GM18505 (cell line): ENCODE measurements around the gene KLHDC8A.

Experiments used
- ATAC-seq: cut with Tn5 transposase; IDR thresholded peaks from one replicate; pipeline ENCODE4 v1.9.1; 2021; ENCODE audit not compliant: unreplicated experiment
- POLR2A ChIP-seq: IDR thresholded peaks from 4 replicates; pipeline ENCODE4 v1.6.1; 2011; ENCODE audit warnings: borderline replicate concordance; ENCODE audit not compliant: insufficient read depth, insufficient read length; ENCODE audit errors: extremely low read depth

KLHDC8A gene

GRCh38 chr1:205358579-205358978 lies 1.9 kb upstream of the KLHDC8A start:
- ATAC-seq: no peak
- no peak for TF ChIP-seq POLR2A

GRCh38 chr1:205357567-205357966 lies 845 bp upstream of the KLHDC8A start:
- no peak for TF ChIP-seq POLR2A
- ATAC-seq: no peak

GRCh38 chr1:205355075-205355453 lies 1.7 kb downstream of the KLHDC8A start:
- TF ChIP-seq POLR2A: no peak
- ATAC-seq: no peak

- TF ChIP-seq POLR2A: no peak
- ATAC-seq: no peak
These were observed 2.3 kb downstream of the KLHDC8A start for GRCh38 chr1:205354259-205355074.

- no peak for TF ChIP-seq POLR2A
- ATAC-seq: no peak
These were observed 3.1 kb downstream of the KLHDC8A start for GRCh38 chr1:205353612-205354011.

- no peak for TF ChIP-seq POLR2A
- no peak for ATAC-seq
These were observed 3.5 kb downstream of the KLHDC8A start for GRCh38 chr1:205353191-205353590.

- no peak for TF ChIP-seq POLR2A
- no peak for ATAC-seq
These were observed 4.6 kb downstream of the KLHDC8A start for GRCh38 chr1:205351984-205352713.

GRCh38 chr1:205350691-205351141 lies 6.0 kb downstream of the KLHDC8A start:
- TF ChIP-seq POLR2A: no peak
- no peak for ATAC-seq

- no peak for ATAC-seq
- no peak for TF ChIP-seq POLR2A
These were observed 6.6 kb downstream of the KLHDC8A start for GRCh38 chr1:205350124-205350523.

- no peak for ATAC-seq
- TF ChIP-seq POLR2A: no peak
These were observed 7.9 kb downstream of the KLHDC8A start for GRCh38 chr1:205348554-205349487.

- TF ChIP-seq POLR2A: no peak
These were observed 9.7 kb downstream of the KLHDC8A start for GRCh38 chr1:205346956-205347574.

GRCh38 chr1:205345761-205346160 lies 11.0 kb downstream of the KLHDC8A start:
- TF ChIP-seq POLR2A: no peak
- ATAC-seq: no peak

More at GRCh38 chr1:205346956-205347574, 9.7 kb downstream of the KLHDC8A start:
- no peak for ATAC-seq
